ENCODE results near the gene ATAT1. TPM values are rescaled to one million over a fixed set of nuclear protein-coding genes. Genes with fewer than 3 reads are reported as not detected.
"Not testable (repeated sequence)": the region's sequence is repeated elsewhere in the genome, so short reads cannot be mapped to it uniquely, and the experiment has no call there.

The ATAT1 gene
- total RNA-seq, 4 donors from 2014 or later: 4.7 to 24.0 (median 7.9) TPM

DNA sequence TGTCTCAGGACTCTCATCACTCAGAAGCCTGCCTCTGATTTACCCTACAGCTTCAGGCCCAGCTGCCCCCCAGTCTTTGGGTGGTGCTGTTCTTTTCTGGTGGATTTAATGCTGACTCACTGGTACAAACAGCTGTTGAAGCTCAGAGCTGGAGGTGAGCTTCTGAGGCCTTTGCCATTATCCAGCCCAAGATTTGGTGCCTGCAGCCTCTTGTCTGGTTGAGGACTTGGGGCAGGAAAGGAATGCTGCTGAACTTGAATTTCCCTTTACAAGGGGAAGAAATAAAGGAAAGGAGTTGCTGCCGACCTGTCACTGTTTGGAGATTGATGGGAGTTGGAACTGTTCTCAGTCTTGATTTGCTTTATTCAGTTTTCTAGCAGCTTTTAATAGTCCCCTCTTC lies 35.7 kb upstream of the ATAT1 start:
- H3K4me1 ChIP-seq: peaks cover 21% of the 10 kb centered on the region
- H3K27ac ChIP-seq: peak overlapping the region; percentile 73
- H3K4me3 ChIP-seq: no peak overlapping the region
- peak in 1 of 2 donors; percentile 42 for DNase-seq (ENCODE audit: low spot score in 2 of 2)
- 48% methylated on average over 1 of the region's 1 CpG for WGBS
- TF ChIP-seq, protein P1, sequence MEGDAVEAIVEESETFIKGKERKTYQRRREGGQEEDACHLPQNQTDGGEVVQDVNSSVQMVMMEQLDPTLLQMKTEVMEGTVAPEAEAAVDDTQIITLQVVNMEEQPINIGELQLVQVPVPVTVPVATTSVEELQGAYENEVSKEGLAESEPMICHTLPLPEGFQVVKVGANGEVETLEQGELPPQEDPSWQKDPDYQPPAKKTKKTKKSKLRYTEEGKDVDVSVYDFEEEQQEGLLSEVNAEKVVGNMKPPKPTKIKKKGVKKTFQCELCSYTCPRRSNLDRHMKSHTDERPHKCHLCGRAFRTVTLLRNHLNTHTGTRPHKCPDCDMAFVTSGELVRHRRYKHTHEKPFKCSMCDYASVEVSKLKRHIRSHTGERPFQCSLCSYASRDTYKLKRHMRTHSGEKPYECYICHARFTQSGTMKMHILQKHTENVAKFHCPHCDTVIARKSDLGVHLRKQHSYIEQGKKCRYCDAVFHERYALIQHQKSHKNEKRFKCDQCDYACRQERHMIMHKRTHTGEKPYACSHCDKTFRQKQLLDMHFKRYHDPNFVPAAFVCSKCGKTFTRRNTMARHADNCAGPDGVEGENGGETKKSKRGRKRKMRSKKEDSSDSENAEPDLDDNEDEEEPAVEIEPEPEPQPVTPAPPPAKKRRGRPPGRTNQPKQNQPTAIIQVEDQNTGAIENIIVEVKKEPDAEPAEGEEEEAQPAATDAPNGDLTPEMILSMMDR (IDR thresholded peaks at IDR 0.05): no peak
- no peak for TF ChIP-seq EP300 (IDR thresholded peaks at IDR 0.05)
- TF ChIP-seq POLR2A (IDR thresholded peaks at IDR 0.05): no peak
- no peak for TF ChIP-seq POLR2AphosphoS5 (IDR thresholded peaks at IDR 0.05)
- no peaks in the 10 kb centered on the region for H3K27me3 ChIP-seq
- H3K9me3 ChIP-seq: no peaks in the 10 kb centered on the region
- peaks cover 80% of the 10 kb centered on the region for H3K36me3 ChIP-seq

DNA sequence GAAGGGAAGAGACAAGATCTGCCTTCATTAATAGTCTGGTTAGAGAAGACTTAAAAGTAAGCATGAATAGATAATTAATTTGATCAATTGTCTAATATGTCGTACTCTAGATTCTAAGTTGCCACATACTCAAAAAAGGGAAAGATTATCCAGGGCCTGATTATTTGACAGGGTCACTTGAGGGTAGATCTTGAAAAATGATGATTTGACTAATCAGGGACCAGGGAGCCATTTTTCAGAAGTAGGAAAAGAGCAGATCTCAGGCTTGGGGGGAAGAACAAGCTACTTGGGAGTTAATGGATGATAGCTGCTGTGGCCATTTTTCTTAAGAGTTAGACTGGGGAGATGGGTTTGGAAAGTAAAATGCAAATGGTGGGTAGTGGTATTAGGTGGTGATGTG lies 34.4 kb upstream of the ATAT1 start:
- H3K27ac ChIP-seq: no peak overlapping the region
- no peaks in the 10 kb centered on the region for H3K9me3 ChIP-seq
- no peaks in the 10 kb centered on the region for H3K27me3 ChIP-seq
- WGBS: 95% methylated on average over 1 of the region's 1 CpG
- H3K36me3 ChIP-seq: peaks cover 68% of the 10 kb centered on the region
- TF ChIP-seq EP300 (IDR thresholded peaks at IDR 0.05) (no peak), POLR2A (IDR thresholded peaks at IDR 0.05) (no peak)
- peaks cover 21% of the 10 kb centered on the region for H3K4me1 ChIP-seq
- H3K4me3 ChIP-seq: no peak overlapping the region
- DNase-seq (ENCODE audit: low spot score in 2 of 2): no peak

DNA sequence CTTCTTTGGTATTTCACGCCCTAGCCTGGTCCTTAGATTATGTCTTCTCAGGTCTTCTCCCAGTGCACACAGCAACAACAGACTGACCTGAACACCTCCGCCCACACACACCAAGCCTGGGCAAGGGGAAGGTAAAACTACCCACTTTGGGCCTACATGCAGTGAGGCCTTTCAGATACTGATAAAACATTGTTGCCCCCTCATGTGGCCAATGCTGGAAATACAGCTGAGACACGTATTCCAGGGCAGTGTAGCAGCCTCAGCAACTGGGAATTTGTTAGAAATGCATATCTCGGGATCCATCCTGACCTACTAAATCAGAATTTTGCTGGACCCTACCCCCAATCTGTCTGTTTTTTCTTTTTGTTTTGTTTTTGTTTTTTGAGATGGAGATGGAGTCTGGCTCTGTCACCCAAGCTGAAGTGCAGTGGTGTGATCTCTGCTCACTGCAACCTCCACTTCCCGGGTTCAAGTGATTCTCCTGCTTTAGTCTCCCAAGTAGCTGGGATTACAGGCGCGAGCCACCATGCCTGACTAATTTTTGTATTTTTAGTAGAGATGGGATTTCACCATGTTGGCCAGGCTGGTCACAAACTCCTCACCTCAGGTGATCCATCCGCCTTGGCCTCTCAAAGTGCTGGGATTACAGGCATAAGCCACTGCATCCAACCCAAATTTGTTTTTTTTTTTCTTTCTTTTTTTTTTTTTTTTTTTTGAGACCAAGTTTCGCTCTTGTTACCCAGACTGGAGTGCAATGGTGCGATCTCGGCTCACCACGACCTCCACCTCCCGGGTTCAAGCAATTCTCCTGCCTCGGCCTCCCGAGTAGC lies 29.1 kb upstream of the ATAT1 start:
- H3K4me3 ChIP-seq, H3K4me1 ChIP-seq, H3K27me3 ChIP-seq, H3K9me3 ChIP-seq, H3K27ac ChIP-seq: not testable (repeated sequence)
- peaks cover 43% of the 10 kb centered on the region for H3K36me3 ChIP-seq
- WGBS: 69% methylated on average over 15 of the region's 15 CpGs
- DNase-seq (ENCODE audit: low spot score in 2 of 2): peak; percentile 84 to 86
- TF ChIP-seq, protein P1 (IDR thresholded peaks at IDR 0.05): peak; percentile 72 to 74

DNA sequence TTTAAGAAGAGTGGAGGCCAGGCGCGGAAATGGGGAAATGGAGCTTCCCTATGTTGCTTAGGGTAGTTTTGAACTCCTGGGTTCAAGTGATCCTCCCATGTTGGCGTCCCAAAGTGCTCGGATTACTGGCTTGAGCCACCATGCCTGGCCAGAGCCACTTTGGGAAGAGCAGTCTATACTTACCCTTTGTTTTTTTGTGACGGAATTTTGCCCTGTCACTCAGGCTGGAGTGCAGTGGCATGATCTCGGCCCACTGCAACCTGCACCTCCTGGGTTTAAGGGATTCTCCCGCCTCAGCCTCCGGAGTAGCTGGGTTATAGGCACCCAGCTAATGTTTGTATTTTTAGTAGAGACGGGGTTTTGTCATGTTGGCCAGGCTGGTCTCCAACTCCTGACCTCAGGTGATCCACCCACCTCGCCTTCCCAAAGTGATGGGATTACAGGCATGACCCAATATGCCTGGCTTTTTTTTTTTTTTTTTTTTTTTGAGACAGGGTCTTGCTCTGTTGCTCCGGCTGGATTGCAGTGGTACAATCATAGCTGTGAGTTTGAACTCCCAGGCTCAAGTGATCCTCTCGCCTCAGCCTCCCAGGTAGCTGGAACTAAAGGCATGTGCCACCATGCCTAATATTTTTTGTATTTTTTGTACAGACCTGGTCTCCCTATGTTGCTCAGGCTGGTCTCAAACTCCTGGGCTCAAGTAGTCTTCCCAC lies 27.6 kb upstream of the ATAT1 start:
- no peak for DNase-seq (ENCODE audit: low spot score in 2 of 2)
- peaks cover 4% of the 10 kb centered on the region for H3K4me1 ChIP-seq
- no peaks in the 10 kb centered on the region for H3K9me3 ChIP-seq
- no peaks in the 10 kb centered on the region for H3K27me3 ChIP-seq
- 65% methylated on average over 12 of the region's 12 CpGs for WGBS
- no peak overlapping the region for H3K27ac ChIP-seq
- H3K36me3 ChIP-seq: peaks cover 50% of the 10 kb centered on the region
- TF ChIP-seq, protein P1 (IDR thresholded peaks at IDR 0.05): no peak
- TF ChIP-seq POLR2A (IDR thresholded peaks at IDR 0.05): no peak
- TF ChIP-seq POLR2AphosphoS5 (IDR thresholded peaks at IDR 0.05): no peak
- no peak for TF ChIP-seq EP300 (IDR thresholded peaks at IDR 0.05)
- no peak overlapping the region for H3K4me3 ChIP-seq

DNA sequence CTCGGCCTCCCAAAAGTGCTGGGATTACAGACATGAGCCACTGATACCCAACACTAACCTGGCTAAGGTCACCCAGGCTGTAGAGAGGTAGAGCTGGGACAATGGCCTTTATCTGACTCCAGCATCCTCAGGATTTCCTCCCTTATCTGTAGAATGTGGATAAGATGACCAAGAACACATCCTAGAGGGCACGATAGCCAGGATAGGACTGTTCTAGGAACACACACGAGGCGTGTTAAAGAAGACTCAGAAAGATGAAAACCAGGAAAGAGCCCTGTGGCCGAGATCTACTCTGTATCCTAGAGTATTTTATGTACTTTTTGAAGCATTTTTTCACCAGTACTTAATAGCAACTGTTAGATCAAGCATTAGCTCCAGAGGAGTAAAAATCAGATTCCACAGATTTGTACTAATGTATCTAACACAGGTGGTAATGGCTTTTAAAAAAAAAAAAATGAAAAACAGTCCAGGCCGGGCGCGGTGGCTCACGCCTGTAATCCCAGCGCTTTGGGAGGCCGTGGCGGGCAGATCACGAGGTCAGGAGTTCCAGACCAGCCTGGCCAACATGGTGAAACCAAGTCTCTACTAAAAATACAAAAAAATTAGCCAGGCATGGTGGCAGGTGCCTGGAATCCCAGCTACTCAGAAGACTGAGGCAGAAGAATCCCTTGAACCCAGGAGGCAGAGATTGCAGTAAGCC lies 26.9 kb upstream of the ATAT1 start:
- no peak overlapping the region for H3K27ac ChIP-seq
- no peak overlapping the region for H3K4me3 ChIP-seq
- 81% methylated on average over 13 of the region's 13 CpGs for WGBS
- no peak for DNase-seq (ENCODE audit: low spot score in 2 of 2)
- H3K4me1 ChIP-seq: peaks cover 4% of the 10 kb centered on the region
- H3K36me3 ChIP-seq: peaks cover 50% of the 10 kb centered on the region
- TF ChIP-seq EP300 (IDR thresholded peaks at IDR 0.05) (no peak), POLR2A (IDR thresholded peaks at IDR 0.05) (no peak)
- no peaks in the 10 kb centered on the region for H3K27me3 ChIP-seq
- no peaks in the 10 kb centered on the region for H3K9me3 ChIP-seq

DNA sequence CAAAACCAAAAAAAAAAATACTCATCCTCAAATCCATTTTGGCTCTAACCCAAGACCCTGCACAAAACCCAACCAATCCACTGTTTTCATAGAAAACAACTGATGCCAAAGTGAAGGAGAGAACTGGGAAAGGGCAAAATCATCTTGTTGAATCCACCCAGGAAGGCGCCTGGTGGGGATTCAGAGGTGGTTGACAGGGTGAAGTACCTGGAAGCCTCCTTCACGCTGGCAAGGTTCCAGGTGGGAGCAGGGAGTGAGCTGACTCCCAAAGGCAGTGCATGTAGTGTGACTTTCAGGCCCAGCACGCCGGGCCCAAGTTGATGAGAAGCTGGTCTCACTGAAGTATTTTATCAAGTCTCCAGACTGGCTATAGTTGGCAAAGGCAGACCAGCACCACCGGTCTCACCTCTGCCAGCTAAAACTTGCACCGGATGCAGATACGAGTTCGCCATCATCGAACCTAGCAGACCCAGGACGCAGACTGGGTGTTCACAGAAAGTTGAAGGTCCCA lies 26.2 kb upstream of the ATAT1 start:
- Histone ChIP-seq H3K4me1 (peaks cover 4% of the 10 kb centered on the region), H3K36me3 (peaks cover 54% of the 10 kb centered on the region), H3K27me3 (no peaks in the 10 kb centered on the region), H3K9me3 (no peaks in the 10 kb centered on the region), H3K4me3 (no peak overlapping the region), H3K27ac (no peak overlapping the region)
- TF ChIP-seq POLR2AphosphoS5 (IDR thresholded peaks at IDR 0.05) (no peak), POLR2A (IDR thresholded peaks at IDR 0.05) (no peak), EP300 (IDR thresholded peaks at IDR 0.05) (no peak)
- TF ChIP-seq, protein P1 (IDR thresholded peaks at IDR 0.05): no peak
- WGBS: 71% methylated on average over 10 of the region's 10 CpGs
- DNase-seq (ENCODE audit: low spot score in 2 of 2): no peak

Data from suprapubic skin (tissue), 4 donors.